Stimulated activated CD4-positive, alpha-beta T cell treated with anti-CD3 and anti-CD28 coated beads, TNF-alpha, amount 100 ng/mL, for 1 hour (primary cell): Measurements from ENCODE around the gene NOL3.
A peak's percentile ranks its signal among the peaks of the same experiment; 100 is the strongest.

Source experiments
- DNase-seq, 3 donors: peaks; one replicate each; pipeline ENCODE4 v3.0.0-alpha.2; 2020; ENCODE audit warnings: low read depth in 3 of 3, low spot score in 1 of 3

The NOL3 gene

DNA sequence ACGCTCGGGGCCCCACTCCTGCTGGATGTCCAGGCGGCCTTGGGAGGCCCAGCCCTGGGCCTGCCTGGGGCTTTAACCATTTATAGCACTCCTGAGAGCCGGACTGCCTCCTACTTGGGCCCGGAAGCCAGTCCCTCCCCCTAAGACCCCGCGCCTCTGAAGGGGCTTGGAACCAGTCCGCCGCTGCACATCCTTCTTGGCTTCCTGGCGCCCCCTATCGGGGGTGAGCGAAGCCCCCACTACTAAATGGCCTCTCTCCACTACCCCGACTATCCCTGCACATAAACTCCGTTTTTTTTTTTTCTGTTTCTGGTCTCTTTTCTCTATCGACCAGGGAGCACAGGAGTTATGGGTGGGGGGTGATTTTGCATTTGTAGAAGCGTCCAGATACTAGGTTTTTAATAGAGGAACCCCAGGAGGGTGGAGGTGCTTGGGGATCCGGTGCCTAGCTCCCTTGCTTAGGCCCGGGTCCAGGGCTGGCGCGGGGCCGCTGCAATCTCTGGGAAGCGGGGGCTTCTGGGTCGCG lies 633 bp upstream of the NOL3 start:
- no peak for DNase-seq

DNA sequence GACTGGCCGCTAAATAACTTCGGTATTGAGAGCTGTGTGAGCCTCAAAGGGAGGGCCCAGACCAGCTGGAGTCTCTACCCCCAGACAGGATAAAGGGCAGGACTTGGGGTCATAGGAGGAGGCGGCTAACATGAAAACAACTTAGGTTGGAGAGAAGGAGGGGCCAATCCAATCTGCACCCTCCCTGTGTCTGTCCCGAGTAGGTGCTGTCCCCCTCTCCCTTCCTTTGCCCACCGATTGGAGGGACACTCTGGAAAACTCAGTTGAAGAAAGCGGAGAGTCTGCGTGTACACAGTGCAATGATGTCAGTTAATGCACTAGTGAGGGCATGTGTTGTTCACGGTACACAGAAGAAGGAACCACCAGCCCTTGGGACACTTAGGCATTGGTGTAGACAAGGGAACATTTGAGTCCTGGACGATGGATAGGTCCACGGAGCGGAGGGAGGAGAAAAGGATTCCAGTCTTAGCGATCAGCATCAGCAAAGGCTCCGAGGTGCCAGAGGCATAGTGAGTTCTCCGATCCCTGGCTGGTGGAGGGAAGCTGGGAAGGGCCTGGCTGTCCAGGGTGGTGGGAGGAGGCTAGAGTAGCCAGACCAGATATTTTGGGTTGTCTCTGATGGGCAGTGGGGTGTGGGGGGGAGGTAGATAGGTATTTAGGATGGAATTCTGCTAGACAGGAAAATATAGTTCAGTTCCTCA lies 761 bp downstream of the NOL3 start:
- DNase-seq, result no peak

DNA sequence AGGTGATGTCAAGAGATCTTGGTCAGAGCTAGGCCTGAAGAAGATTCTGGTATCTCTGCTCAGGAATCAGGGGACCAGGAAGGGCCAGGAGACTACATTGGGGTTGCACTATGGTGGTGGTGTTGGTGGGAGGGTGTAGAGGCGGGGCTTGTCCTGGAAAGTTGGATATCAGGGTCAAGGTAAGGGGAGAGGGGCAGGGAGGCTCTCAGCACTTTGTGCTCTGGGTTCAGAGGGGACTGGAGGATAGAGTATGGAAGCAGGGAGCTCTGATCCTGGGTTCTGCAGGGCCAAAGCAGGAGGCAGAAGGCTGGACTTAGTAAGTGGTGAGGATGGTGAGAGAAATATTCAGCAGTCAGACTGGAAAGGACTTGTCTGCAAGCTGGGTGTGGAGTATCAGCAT lies 3.0 kb downstream of the NOL3 start:
- no peak for DNase-seq

DNA sequence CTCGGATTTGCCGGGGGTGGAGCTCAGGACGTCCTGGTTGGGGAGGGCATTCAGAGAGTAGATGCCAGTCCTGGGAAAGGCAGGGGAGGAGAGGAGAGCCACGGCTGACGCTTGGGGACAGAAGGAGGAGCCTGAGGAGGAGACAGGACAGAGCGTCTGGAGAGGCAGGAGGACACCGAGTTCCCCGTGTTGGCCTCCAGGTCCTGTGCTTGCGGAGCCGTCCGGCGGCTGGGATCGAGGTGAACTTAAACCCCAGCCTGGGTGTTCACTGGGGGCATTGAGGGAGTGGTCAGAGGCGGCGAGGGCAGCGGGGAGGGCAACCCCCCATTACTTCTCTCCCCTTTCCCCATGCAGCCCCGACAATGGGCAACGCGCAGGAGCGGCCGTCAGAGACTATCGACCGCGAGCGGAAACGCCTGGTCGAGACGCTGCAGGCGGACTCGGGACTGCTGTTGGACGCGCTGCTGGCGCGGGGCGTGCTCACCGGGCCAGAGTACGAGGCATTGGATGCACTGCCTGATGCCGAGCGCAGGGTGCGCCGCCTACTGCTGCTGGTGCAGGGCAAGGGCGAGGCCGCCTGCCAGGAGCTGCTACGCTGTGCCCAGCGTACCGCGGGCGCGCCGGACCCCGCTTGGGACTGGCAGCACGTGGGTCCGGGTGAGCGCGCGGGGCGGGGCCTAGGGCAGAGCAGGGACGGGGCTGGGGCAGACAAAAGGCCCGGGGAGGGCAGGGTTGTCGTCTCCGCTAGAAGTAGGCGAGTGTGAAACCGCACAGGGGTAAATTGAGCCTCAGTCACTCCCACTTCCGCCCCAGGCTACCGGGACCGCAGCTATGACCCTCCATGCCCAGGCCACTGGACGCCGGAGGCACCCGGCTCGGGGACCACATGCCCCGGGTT lies 3.7 kb downstream of the NOL3 start:
- DNase-seq, result peak in 1 of 3 donors; percentile 42

DNA sequence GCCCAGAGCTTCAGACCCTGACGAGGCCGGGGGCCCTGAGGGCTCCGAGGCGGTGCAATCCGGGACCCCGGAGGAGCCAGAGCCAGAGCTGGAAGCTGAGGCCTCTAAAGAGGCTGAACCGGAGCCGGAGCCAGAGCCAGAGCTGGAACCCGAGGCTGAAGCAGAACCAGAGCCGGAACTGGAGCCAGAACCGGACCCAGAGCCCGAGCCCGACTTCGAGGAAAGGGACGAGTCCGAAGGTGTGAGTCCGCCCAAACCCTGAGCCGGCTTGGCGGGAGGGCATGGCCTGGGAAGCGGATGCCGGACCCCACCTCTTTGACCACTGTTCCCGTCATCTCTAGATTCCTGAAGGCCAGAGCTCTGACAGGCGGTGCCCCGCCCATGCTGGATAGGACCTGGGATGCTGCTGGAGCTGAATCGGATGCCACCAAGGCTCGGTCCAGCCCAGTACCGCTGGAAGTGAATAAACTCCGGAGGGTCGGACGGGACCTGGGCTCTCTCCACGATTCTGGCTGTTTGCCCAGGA lies 4.4 kb downstream of the NOL3 start:
- no peak for DNase-seq

DNA sequence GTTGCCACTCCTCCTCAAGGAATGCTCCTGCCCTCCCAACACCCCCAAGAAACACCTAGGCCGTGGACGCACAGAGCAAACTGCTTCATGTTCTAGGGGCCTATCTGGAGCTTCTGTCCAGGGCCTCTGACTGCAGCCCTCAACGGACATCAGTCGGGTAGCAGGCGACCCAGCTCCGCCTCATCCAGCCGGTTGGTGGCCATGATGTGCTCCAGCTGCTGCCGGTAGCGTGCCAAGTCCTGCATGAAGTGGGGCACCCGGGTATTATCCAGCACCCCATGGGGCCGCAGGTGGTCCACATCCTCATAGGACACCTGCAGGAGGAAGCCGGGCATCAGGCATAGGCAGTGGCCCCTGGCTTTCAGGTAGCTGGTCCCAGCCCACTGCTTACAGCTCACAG lies 6.3 kb downstream of the NOL3 start:
- no peak for DNase-seq

DNA sequence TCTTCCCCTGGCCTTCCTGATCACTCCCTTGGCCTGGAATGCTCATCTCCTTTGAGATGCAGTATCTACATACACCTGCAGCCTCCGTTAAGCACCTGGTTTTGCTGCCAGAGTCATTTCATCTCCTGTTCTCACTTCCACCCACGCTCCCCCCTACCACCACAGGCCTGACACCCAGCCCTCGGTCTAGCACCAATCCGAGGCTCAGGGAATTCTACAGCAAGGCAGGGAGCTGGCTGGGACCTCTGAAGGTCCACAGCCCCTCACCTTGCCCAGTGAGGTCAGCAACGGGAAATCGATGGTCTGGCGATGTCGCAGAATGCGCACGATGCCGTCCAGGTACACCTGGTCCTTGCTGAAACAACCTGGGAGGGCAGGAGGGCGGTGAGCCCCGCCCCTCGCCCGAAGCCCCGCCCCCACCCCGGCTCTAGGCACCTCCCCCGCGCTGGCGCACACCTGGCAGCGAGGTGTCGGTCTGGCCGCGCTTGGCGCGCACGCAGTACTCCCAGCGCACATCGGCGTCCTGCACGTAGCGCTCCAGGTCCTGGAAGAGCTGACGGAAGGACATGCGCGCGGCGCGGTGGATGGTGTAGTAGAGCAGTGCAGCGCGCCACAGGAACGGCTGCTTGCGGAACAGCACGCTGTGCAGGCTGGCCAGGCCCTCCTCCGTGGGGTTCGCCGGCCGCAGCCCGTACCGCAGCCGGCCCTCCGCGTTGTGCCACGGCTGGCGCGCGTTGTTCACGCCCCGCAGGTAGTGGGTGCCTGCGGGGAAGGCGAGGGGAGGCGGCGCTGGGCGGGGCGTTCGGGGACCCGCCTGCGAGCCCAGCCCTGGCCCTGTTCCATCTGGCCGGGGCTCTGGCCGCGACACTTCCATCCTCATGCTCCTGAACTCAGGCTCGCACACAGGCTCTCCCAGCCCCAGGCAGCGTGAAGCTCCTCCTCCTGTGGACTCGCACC lies 7.7 kb downstream of the NOL3 start:
- DNase-seq, result no peak

DNA sequence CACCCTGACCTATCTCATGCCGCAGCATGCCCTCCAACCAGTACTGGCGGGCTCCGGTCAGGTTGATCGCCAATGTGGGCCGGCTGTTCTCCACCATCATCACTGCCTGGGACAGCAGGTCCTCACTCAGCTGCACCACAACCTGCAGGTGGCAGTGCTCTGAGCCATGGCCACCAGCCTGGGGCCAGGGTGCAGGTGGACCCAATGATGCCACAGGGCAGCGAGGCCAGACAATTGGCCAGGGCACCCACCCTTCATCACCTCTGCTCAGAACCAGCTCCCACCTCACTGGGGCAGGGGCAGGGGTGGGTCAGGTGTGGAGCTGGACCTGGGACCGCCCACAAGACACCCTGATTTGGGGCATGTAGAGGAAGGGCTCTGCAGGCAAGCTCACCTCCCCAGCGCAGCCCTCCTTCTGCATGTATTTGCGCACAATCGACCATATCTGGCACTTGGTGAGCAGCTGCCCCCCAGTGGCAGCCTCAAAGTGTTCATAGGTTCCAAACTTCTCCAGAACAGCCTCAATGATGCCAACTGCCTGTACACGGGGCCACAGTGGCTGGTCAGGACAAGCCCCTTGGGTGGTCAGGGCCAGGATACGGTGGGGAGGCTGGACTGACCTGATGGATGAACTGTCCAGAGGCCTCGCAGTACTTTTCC lies 9.2 kb downstream of the NOL3 start:
- DNase-seq, result no peak

DNA sequence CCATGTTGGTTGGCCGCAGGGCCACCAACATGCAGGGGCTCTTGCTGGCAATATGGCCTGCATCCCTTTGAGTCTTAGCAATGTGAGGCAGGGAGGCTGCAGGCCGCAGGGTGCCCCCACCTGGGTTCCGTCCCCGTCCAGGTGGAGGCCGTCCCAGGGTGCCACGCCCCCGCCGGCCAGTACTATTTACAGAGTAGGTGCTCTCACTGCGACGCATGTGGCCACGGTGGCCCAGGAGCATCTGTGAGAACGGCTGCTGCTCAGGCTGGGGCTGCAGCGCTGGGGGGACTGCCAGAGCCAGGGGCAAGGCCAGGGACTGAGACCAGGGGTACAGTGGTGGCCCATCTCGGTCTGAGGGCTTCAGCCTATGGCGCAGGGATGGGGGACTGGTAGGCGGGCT lies 9.8 kb downstream of the NOL3 start:
- DNase-seq, result no peak

DNA sequence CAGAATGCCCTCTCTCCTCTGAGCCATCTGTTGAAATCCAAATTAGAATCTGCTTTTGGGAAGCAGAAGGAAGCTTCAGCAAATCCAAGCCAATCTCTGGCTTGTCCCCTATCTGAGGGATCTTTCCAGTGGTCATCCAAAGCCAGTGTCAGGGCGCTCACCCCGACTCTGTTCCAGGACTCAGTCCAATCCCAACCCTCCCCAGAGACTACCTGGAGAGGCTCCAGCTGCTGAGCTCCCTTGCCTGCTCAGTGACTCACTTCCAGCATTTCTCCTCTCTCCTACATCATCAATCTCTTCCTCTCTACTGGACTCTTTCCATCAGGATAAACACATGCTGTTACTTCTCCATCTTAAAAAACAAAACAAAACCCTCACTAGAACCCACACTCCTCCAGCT lies 11.0 kb downstream of the NOL3 start:
- DNase-seq, result no peak

DNA sequence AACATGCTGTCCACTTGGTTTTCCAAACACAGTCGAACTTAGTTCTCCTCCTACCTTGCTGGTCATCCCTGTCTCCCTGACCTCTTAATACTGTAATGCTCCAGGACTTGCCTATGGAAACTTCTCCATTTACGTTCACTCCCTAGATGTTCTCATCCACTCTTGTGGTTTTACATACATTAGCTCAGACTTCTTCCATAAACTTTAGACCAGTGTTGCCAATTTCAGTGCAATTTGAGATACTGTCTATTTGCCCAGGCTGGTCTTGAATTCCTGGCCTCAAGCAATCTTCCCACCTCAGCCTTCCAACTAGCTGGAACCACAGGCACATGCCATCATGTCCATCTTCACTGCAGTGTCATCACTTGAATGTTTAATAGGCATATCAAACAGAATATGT lies 11.9 kb downstream of the NOL3 start:
- no peak for DNase-seq

DNA sequence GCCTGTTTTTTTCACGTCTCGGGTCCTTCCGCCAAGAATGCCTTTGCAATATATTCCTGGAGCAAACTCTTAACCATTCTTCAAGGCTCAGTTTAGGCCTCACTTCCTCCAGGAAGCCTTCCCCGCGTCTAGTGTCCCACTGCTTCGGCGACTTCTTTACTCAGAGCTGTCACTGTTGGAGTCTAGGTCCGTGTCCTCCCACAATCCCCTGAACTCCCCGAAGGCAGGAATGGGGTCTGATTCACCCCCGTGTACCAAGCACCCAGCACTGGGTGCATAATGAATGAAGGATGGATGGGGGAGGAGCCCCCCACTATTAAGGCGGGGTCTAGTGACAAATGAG lies 12.9 kb downstream of the NOL3 start:
- no peak for DNase-seq

DNA sequence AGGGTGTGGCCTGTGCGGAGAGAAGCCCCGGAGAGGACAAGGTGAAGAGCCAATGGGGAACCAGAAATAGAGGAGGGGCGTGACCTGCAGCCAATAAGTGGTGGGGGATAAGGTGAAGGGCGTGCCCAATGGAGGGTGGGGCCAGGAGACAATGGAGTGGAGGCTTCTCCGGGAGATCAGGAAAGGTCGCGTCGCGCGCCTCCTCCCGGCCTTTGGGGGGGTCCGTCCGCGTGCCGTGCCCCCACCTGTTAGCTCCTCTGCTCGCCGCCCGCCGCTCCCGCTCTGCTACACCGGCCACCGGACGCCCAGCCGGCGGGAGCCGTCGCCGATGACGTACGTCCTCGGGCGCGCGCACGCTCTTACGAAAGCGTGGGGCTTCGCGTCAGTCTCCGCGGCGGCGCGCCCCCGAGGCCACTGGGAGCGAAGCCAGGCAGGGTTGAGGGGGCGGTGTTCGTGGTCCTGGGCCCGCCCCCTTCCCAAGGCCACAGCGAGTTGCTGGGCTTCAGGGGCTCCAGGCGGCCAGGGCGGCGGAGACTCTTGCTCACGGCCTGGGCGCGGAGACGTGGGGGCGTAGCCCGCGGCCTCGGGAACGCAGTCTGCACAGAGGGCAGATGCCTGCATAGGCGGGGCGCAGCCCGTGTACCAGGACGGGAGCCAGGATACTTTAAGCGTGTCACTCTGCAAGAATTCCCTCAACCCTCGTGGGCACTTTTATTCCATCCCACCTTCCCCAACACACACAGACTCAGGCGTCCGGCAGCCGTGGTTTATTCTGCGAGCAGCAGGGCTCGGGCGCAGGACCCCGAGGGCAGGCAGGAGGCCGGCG lies 13.5 kb downstream of the NOL3 start, which contains the start of gene MATCAP1:
Gene MATCAP1 (minus strand): TSS at position 337 of the 826 bp plus-strand sequence. CDS start 3,353 bp downstream, outside the sequence.
- peak; percentile 79 to 83 (median 82) for DNase-seq

DNA sequence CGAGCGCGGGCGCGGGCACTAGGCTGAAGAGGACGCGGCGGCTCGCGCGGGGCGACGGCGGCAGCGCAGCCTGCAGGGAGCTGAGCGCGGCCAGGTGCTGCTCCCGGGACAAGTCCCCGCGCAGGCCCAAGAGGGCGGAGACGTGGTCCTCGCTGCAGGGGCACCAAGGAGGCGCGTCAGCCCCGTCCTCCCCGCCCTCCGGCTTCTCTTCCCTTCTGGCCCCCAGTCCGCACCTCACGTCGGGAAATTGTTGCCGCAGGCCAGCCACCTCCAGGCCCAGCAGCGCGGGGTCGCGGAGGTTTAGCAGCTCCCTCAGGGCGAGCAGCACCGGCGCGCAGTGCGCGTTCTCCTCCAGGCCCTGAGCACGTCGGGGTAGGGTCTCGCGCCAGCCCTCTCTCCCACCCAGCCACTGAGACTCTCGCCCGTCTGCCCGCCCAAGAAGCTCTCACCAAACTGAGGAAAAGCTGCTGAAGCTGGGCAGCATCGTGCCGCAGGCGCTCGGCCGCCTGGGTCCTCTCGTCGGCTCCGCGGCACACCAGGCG lies 14.2 kb downstream of the NOL3 start:
- DNase-seq, result no peak

DNA sequence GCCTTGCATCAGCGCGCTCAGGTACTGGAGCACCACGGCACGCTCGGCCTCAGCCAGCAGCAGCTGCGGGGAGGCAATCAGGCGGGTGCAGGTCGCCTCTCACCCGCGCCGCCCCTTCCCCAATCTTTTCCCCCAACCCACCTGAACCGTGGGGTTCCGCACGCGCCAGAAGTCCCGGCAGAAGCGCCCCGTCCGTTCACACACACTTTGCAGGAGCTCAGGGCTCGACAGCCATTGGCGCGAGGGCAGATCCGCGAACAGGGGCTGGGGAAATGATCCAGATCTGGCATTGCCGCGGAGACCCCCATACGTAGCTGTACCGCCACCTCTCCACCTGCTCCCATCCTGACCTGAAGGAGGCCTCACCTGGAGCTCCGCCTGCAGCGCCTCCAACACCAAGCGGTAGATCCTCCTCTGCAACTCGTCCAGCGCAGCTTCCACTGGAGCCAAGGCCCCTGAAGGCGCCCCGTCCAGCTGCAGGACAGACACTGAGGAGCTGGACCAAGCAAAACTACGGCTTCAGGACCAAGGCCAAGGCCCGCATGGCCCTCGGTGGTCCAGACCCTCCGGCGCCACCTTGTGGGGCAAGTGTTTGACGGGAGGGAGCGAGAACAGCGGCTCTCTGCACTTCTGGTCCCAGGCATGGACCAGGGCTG lies 14.8 kb downstream of the NOL3 start:
- DNase-seq, result peak; percentile 46 to 76 (median 56)

DNA sequence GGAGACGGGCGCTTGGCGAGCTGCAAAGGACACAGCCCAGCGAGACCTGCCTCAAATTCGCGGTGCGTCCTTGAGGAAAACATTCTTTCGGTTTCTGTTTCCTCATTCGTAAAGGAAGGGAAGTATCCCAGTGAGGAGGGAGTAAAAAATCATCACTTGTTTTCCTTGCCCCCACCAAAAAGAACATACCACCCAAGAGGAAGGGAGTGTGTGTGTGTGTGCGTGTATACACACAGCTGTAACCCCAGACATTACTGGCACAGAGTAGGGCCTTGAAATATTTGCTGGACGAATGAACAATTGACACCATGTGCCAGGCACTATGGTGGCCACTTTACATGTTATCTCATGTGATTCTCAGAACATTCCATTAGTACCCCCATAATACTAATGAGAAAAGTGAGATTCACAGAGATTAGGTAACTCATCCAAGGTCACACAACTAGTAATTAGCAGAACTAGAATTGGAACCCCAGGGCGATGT lies 15.4 kb downstream of the NOL3 start:
- DNase-seq, result no peak

DNA sequence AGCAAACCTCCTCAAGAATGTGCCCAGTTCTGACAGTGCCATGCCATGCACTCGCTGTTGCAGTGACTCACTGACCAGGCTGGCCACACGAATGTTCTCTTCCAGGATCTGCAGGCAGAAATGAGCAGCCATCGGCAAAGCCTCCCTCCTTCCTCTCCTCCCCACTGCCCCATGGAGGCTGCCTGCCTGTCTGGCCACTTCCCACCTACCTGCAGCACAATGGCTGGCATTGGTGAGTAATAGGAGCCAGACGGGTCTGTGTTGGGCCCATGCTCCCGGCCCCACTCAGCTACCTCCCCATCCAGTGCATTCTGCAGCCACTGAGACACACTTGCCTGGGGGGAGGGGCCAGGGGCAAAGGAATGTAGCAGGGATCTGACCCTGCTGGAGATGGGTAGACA lies 16.2 kb downstream of the NOL3 start:
- DNase-seq, result no peak

DNA sequence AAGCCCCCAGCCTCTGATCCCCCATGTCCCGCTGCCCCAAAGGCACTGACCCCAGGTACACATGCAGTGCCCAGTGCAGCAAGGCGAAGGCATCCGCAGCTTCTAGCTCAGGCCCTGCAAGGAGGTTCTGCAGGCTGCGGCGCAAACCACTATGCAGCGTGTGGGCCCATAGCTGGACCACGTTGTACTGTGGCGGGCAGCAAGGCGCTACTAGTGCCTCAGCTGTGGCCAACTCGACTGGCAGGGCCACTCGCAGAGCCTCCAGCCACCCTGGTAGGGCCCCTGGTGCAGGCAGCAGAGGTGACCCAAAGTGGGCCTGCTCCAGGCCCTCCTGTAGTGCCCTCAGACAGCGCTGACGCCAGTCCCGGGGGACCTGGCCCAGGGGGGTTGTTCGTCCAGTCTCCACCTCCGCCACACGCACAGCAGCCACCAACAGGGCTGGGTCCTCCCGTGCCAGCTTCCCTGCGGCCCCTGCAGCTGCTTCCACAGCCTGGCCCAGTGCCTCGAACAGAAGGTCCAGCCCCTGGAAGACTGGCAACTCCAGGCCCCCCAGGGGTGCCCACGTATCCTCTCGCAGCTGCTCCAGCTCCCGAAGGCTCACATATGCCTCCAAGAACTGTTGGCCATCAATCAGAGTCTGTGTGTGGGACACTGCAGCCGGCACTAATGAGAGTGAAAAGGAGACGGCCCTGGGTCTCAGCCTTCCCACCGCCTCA lies 17.0 kb downstream of the NOL3 start:
- no peak for DNase-seq
